Caki2 (cell line): Measurements from ENCODE around the gene LSM11. TPM values are rescaled to one million over a fixed set of nuclear protein-coding genes. Genes with fewer than 3 reads are reported as not detected.

Experiments
- DNase-seq: peaks from one replicate; pipeline ENCODE4 v3.0.0-alpha.2; 2015; ENCODE audit warnings: low read depth
- in situ Hi-C: cut with HindIII; loops from 2 replicates; pipeline ENCODE4 v1.10.0; 2016; ENCODE audit warnings: low sequenced_read_pairs, low pct_unique_long_range_greater_than_20kb, mixed read lengths
- total RNA-seq: library from RNA; depleted of rRNA; stranded (reverse); fragments of >200 nt; shearing (Covaris generic); gene quantifications from 2 replicates; pipeline ENCODE4 v1.2.3, GENCODE V29; 2014; ENCODE audit warnings: low replicate concordance

Gene LSM11
- total RNA-seq, 1 experiment from 2014 or later: 1.5 TPM

GRCh38 chr5:157731272-157732129 is 12.0 kb upstream of the LSM11 start, which contains the start of gene THG1L:
TSS of gene THG1L (plus strand) at chr5:157731420. CDS start at chr5:157731441, 21 bp downstream.
- peak; percentile 98 for DNase-seq
- in situ Hi-C loops: no loop called here

GRCh38 chr5:157732130-157732514 is 11.4 kb upstream of the LSM11 start:
- DNase-seq: no peak
- in situ Hi-C loops: no loop called here

- in situ Hi-C loops: no loop called here
- no peak for DNase-seq
Observed at GRCh38 chr5:157732596-157733262, 10.8 kb upstream of the LSM11 start.

GRCh38 chr5:157734436-157734835 is 9.1 kb upstream of the LSM11 start:
- in situ Hi-C loops: no loop called here

GRCh38 chr5:157735991-157736390 is 7.5 kb upstream of the LSM11 start:
- in situ Hi-C loops: no loop called here
- no peak for DNase-seq

More at GRCh38 chr5:157734436-157734835, 9.1 kb upstream of the LSM11 start:
- DNase-seq: no peak

GRCh38 chr5:157739388-157740228 is 3.9 kb upstream of the LSM11 start:
- in situ Hi-C loops: no loop called here
- DNase-seq: no peak

GRCh38 chr5:157740229-157740610 is 3.3 kb upstream of the LSM11 start:
- in situ Hi-C loops: no loop called here
- no peak for DNase-seq

- DNase-seq: no peak
- in situ Hi-C loops: no loop called here
Observed at GRCh38 chr5:157741131-157741530, 2.4 kb upstream of the LSM11 start.

GRCh38 chr5:157744051-157745011 is 819 bp downstream of the LSM11 start:
- in situ Hi-C loops: no loop called here
- no peak for DNase-seq

- DNase-seq: no peak
- in situ Hi-C loops: no loop called here
Observed at GRCh38 chr5:157745041-157745456, 1.5 kb downstream of the LSM11 start.

GRCh38 chr5:157747173-157747740 is 3.7 kb downstream of the LSM11 start:
- in situ Hi-C loops: no loop called here
- no peak for DNase-seq

GRCh38 chr5:157747766-157748700 is 4.5 kb downstream of the LSM11 start:
- in situ Hi-C loops: no loop called here
- no peak for DNase-seq

- DNase-seq: no peak
- in situ Hi-C loops: no loop called here
Observed at GRCh38 chr5:157748760-157749461, 5.4 kb downstream of the LSM11 start.

- in situ Hi-C loops: no loop called here
Observed at GRCh38 chr5:157749462-157749799, 5.9 kb downstream of the LSM11 start.

GRCh38 chr5:157750320-157750719 is 6.8 kb downstream of the LSM11 start:
- DNase-seq: no peak
- in situ Hi-C loops: no loop called here

More at GRCh38 chr5:157749462-157749799, 5.9 kb downstream of the LSM11 start:
- DNase-seq: no peak

GRCh38 chr5:157756122-157756521 is 12.6 kb downstream of the LSM11 start:
- no peak for DNase-seq
- in situ Hi-C loops: no loop called here
